Fibroblast of villous mesenchyme (primary cell): ENCODE measurements around the gene NDFIP1. TPM values are rescaled to one million over a fixed set of nuclear protein-coding genes. Genes with fewer than 3 reads are reported as not detected.
A peak's percentile ranks its signal among the peaks of the same experiment; 100 is the strongest.
"Not testable (repeated sequence)": the region's sequence is repeated elsewhere in the genome, so short reads cannot be mapped to it uniquely, and the experiment has no call there.

ENCODE experiments used
- DNase-seq: peaks from one replicate; pipeline ENCODE4 v3.0.0-alpha.2; 2010; ENCODE audit warnings: low read depth
- H3K4me3 ChIP-seq: 2 replicates; pipeline ENCODE4 v1.5.1; 2011; ENCODE audit warnings: low read depth, mild to moderate bottlenecking, low read length
- total RNA-seq: library from RNA; depleted of rRNA; stranded (reverse); fragments of >200 nt; gene quantifications from 2 replicates; pipeline ENCODE4 v1.2.3, GENCODE V29; 2012
- TF ChIP-seq, protein P1 (sequence below): IDR thresholded peaks from 2 replicates; pipeline ENCODE4 v1.5.1; 2012; ENCODE audit warnings: low read depth, mild to moderate bottlenecking, low read length; ENCODE audit not compliant: insufficient read depth

NDFIP1 gene
- total RNA-seq, 1 donor = 92.0 TPM

DNA sequence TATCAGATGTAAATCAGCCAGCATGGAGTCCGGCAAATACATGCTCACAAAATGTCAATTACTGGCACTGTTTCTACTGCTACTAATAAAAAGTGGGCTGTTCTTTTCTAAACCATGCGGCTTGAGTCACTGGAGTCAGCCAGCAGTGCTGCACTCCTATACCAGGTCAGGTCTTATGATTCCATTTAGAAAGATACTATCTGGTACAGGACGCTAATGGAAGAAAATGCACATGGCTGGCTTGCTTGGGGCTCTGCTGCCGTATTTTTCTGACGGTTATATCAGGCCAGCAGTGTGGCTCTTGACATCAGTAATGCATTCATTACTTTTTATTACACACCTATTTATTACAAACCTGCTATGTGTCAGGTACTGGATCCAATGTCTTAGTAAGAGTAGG is 74.3 kb downstream of the NDFIP1 start:
- TF ChIP-seq, protein P1, sequence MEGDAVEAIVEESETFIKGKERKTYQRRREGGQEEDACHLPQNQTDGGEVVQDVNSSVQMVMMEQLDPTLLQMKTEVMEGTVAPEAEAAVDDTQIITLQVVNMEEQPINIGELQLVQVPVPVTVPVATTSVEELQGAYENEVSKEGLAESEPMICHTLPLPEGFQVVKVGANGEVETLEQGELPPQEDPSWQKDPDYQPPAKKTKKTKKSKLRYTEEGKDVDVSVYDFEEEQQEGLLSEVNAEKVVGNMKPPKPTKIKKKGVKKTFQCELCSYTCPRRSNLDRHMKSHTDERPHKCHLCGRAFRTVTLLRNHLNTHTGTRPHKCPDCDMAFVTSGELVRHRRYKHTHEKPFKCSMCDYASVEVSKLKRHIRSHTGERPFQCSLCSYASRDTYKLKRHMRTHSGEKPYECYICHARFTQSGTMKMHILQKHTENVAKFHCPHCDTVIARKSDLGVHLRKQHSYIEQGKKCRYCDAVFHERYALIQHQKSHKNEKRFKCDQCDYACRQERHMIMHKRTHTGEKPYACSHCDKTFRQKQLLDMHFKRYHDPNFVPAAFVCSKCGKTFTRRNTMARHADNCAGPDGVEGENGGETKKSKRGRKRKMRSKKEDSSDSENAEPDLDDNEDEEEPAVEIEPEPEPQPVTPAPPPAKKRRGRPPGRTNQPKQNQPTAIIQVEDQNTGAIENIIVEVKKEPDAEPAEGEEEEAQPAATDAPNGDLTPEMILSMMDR = no peak
- no peak for DNase-seq
- H3K4me3 ChIP-seq = no peak overlapping the region

DNA sequence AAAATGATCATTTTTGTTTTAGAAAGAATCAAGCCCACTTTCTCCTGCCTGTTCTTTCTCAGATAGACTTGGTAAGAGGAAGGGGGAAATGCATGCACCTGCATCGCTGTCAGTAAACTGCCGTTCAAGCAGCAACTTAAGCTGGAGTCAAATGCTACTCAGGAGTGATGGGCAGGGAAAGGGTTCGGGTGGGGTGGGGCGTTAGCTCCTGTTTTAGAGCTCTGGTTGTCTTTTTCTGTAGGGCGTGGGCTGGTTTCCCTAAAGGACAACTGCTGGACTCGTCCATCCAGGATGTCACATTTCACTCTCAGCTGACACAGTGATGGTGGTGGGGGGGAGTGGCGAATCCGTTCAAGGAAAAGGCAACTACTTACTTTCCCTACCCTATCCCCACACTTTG is 75.0 kb downstream of the NDFIP1 start:
- DNase-seq = no peak
- TF ChIP-seq, protein P1 = no peak
- H3K4me3 ChIP-seq = no peak overlapping the region

- H3K4me3 ChIP-seq = no peak overlapping the region
- no peak for DNase-seq
- TF ChIP-seq, protein P1 = no peak
Observed at GRCh38 chr5:142184988-142185387, 76.4 kb downstream of the NDFIP1 start.

- no peak for DNase-seq
- TF ChIP-seq, protein P1 = no peak
- H3K4me3 ChIP-seq = no peak overlapping the region
Observed at GRCh38 chr5:142186514-142186856, 77.9 kb downstream of the NDFIP1 start.

GRCh38 chr5:142186857-142187594 is 78.4 kb downstream of the NDFIP1 start:
- peak; percentile 60 for DNase-seq
- TF ChIP-seq, protein P1 = no peak
- no peak overlapping the region for H3K4me3 ChIP-seq

DNA sequence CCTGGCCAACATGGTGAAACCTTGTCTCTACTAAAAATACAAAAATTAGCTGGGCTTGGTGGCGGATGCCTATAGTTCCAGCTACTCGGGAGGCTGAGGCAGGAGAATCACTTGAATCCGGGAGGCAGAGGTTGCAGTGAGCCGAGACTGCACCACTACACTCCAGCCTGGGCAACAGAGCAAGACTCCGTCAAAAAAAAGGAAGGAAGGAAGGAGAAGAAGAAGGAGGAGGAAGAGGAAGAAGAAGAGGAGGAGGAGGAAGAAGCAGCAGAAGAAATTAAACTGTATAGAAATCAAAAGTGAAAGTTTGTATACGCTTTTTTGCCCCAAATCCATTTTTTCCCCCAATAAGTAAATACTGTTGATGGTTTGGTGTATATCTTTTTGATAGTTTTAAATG is 80.1 kb downstream of the NDFIP1 start:
- not testable (repeated sequence) for H3K4me3 ChIP-seq, DNase-seq

DNA sequence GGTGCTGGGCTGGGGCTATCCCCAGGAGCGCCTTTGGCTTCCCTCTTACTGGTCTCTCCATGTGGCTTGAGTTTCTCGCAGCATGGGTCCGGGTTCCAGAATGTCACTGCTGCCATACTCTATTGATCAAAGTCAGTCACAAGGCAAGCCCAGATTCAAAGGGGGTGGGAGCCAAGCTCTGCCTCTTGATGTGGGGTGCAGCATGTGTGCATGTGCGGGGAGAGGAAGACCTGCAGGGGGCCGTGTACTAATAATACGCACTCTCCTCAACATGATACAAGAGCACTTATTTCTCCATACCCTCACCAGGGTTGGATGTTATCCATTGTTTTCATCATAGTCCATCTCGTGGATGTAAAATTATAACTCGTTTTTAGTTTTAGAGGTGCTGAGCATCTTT is 81.2 kb downstream of the NDFIP1 start:
- no peak for DNase-seq
- no peak overlapping the region for H3K4me3 ChIP-seq
- TF ChIP-seq, protein P1 = no peak
